Trophoblast cell (in vitro differentiated cells and primary cell): Measurements from ENCODE around the gene ADAMTSL3.

Source experiments
- DNase-seq, 2 donors: peaks; one replicate each; pipeline ENCODE4 v3.0.0-alpha.2; 2016
- H2AFZ ChIP-seq: 2 replicates; pipeline ENCODE4 v1.6.1; 2013; ENCODE audit warnings: low read length, moderate library complexity, mild to moderate bottlenecking; ENCODE audit not compliant: insufficient read depth, poor library complexity
- H2AK5ac ChIP-seq: 2 replicates; pipeline ENCODE4 v1.6.1; 2013; ENCODE audit warnings: mild to moderate bottlenecking, low read length
- H2BK120ac ChIP-seq: 2 replicates; pipeline ENCODE4 v1.6.1; 2013; ENCODE audit warnings: low read length, mild to moderate bottlenecking, moderate library complexity; ENCODE audit not compliant: insufficient read depth, poor library complexity
- H2BK12ac ChIP-seq: 2 replicates; pipeline ENCODE4 v1.6.1; 2013; ENCODE audit warnings: mild to moderate bottlenecking, low read length, moderate library complexity
- H2BK5ac ChIP-seq: 2 replicates; pipeline ENCODE4 v1.6.1; 2013; ENCODE audit warnings: low read length, low read depth, moderate library complexity, mild to moderate bottlenecking; ENCODE audit not compliant: poor library complexity
- H3K14ac ChIP-seq: 2 replicates; pipeline ENCODE4 v1.6.1; 2013; ENCODE audit warnings: mild to moderate bottlenecking, low read length
- H3K18ac ChIP-seq: 2 replicates; pipeline ENCODE4 v1.6.1; 2013; ENCODE audit warnings: mild to moderate bottlenecking, low read length
- H3K23ac ChIP-seq: 2 replicates; pipeline ENCODE4 v1.6.1; 2013; ENCODE audit warnings: low read length
- H3K27ac ChIP-seq: 2 replicates; pipeline ENCODE4 v1.5.1; 2013; ENCODE audit warnings: low read depth, mild to moderate bottlenecking, inconsistent platforms, low read length, moderate library complexity
- H3K27me3 ChIP-seq: 2 replicates; pipeline ENCODE4 v1.6.1; 2013; ENCODE audit warnings: inconsistent platforms, mild to moderate bottlenecking, low read length, moderate library complexity; ENCODE audit not compliant: insufficient read depth
- H3K36me3 ChIP-seq, 2 experiments: 1 replicate in 1 of 2; 2 replicates in 1 of 2; pipeline ENCODE4 v1.6.1; 2013; ENCODE audit warnings: low read length in 2 of 2, mild to moderate bottlenecking in 2 of 2, moderate library complexity in 1 of 2; ENCODE audit not compliant: insufficient read depth in 2 of 2, control insufficient read depth in 1 of 2
- H3K4ac ChIP-seq: 2 replicates; pipeline ENCODE4 v1.6.1; 2013; ENCODE audit warnings: low read depth, mild to moderate bottlenecking, low read length, moderate library complexity
- H3K4me1 ChIP-seq, 2 experiments: 1 replicate in 1 of 2; 2 replicates in 1 of 2; pipeline ENCODE4 v1.6.1; 2013; ENCODE audit warnings: low read length in 2 of 2, mild to moderate bottlenecking in 2 of 2, moderate library complexity in 1 of 2; ENCODE audit not compliant: insufficient read depth in 2 of 2, control insufficient read depth in 1 of 2
- H3K4me2 ChIP-seq: 2 replicates; pipeline ENCODE4 v1.6.1; 2013; ENCODE audit warnings: inconsistent platforms, mild to moderate bottlenecking, low read length, moderate library complexity
- H3K4me3 ChIP-seq: 2 replicates; pipeline ENCODE4 v1.5.1; 2013; ENCODE audit warnings: mild to moderate bottlenecking, low read depth, low read length, inconsistent platforms
- H3K79me1 ChIP-seq: one replicate; pipeline ENCODE4 v1.6.1; 2013; ENCODE audit warnings: low read length
- H3K79me2 ChIP-seq: 2 replicates; pipeline ENCODE4 v1.6.1; 2013; ENCODE audit warnings: low read length, mild to moderate bottlenecking; ENCODE audit not compliant: control insufficient read depth, insufficient read depth, poor library complexity
- H3K9ac ChIP-seq: 2 replicates; pipeline ENCODE4 v1.6.1; 2013; ENCODE audit warnings: mild to moderate bottlenecking, low read length
- H3K9me3 ChIP-seq: 2 replicates; pipeline ENCODE4 v1.6.1; 2013; ENCODE audit warnings: low read depth, mild to moderate bottlenecking, control low read depth, inconsistent platforms, low read length; ENCODE audit not compliant: insufficient read depth
- H4K12ac ChIP-seq: 2 replicates; pipeline ENCODE4 v1.6.1; 2013; ENCODE audit warnings: low read depth, mild to moderate bottlenecking, low read length, moderate library complexity
- H4K8ac ChIP-seq: 2 replicates; pipeline ENCODE4 v1.6.1; 2013; ENCODE audit warnings: low read depth, mild to moderate bottlenecking, low read length, moderate library complexity
- H4K91ac ChIP-seq: one replicate; pipeline ENCODE4 v1.6.1; 2013; ENCODE audit warnings: low read depth, mild to moderate bottlenecking, low read length, moderate library complexity
- WGBS: extraction: QIAGEN DNeasy Blood & Tissue Kit; methylation state at CpG from one replicate; pipeline ENCODE4 v1.1.7; 2013; ENCODE audit warnings: missing lambda C conversion rate; ENCODE audit not compliant: insufficient read length, insufficient coverage; ENCODE audit errors: extremely low coverage; 5-methylcytosine and 5-hydroxymethylcytosine counted together

ADAMTSL3 gene

DNA sequence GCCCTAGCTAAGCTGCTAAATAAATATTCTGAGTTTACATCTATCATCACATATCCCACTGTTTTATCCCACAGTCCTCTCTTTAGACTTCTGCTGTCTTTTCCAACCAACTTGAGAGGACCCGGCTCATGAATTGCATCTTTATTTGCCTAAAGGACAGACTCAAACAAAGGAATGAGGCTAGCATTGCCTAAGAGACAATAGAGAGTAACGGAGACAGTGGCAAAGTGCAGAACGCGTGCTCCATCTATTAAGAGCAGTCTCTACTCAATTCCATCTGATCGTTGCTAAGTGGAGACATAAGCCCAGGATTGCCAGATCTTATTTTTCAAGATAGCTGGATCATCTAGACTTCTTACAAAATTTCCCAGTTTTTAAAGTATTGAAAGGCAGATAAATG lies 2.3 kb downstream of the ADAMTSL3 start:
- H2AFZ ChIP-seq, result no peak overlapping the region
- no peak overlapping the region for H3K27ac ChIP-seq
- no peak overlapping the region for H3K4me2 ChIP-seq
- H4K91ac ChIP-seq, result no peak overlapping the region
- no peak overlapping the region for H3K4me3 ChIP-seq
- H2BK5ac ChIP-seq, result no peak overlapping the region
- peaks cover 28% of the 10 kb centered on the region for H3K27me3 ChIP-seq
- no peak overlapping the region for H4K12ac ChIP-seq
- WGBS, result no CpG with 5 or more reads among the region's 5 CpGs
- no peak overlapping the region for H4K8ac ChIP-seq
- no peak overlapping the region for H2BK12ac ChIP-seq
- no peak overlapping the region for H3K14ac ChIP-seq
- H2BK120ac ChIP-seq, result no peak overlapping the region
- H2AK5ac ChIP-seq, result no peak overlapping the region
- no peaks in the 10 kb centered on the region for H3K36me3 ChIP-seq
- no peak overlapping the region for H3K4ac ChIP-seq
- H3K79me1 ChIP-seq, result no peaks in the 10 kb centered on the region
- H3K18ac ChIP-seq, result no peak overlapping the region
- no peak for DNase-seq
- no peaks in the 10 kb centered on the region for H3K79me2 ChIP-seq
- peaks cover 7 to 12% of the 10 kb centered on the region in 2 experiments for H3K4me1 ChIP-seq
- H3K9ac ChIP-seq, result no peak overlapping the region
- H3K23ac ChIP-seq, result no peak overlapping the region
- peaks cover 2% of the 10 kb centered on the region for H3K9me3 ChIP-seq

DNA sequence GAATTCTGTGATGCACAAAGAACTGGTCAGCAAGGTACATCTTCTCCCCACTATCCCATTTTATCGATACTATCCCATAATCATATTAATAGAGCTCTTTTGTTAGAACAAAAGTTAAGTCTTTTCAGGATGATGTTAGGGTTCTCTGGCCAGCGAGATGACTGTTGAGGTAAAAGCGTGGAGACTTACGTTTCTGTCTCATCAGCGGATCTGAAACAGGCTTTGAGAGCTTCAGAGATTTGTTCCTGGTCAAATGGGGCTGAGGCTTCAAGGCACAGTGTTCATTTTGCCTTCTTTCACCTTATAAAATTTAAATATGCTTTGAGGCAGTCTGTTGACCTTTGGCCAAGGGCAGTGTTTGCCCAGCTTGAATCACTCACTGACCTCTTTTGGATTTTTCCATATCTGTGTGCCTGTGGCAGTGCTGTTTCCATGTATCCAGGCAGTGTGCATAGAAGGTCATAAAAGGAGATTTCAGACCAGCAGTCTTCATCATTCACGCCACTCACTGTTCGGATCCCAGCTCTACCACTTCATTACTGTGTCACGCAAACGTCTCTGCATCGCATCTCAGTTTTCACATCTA lies 3.1 kb downstream of the ADAMTSL3 start:
- no peak overlapping the region for H3K23ac ChIP-seq
- H3K4ac ChIP-seq, result no peak overlapping the region
- H3K9ac ChIP-seq, result no peak overlapping the region
- H4K12ac ChIP-seq, result no peak overlapping the region
- DNase-seq, result no peak
- H3K36me3 ChIP-seq, result no peaks in the 10 kb centered on the region
- H4K91ac ChIP-seq, result no peak overlapping the region
- no peak overlapping the region for H3K14ac ChIP-seq
- H2BK12ac ChIP-seq, result no peak overlapping the region
- no peak overlapping the region for H3K4me2 ChIP-seq
- H2BK5ac ChIP-seq, result no peak overlapping the region
- H3K27ac ChIP-seq, result no peak overlapping the region
- peaks cover 28% of the 10 kb centered on the region for H3K27me3 ChIP-seq
- H4K8ac ChIP-seq, result no peak overlapping the region
- no peak overlapping the region for H2AK5ac ChIP-seq
- WGBS, result no CpG with 5 or more reads among the region's 10 CpGs
- no peaks in the 10 kb centered on the region for H3K79me1 ChIP-seq
- peaks cover 2% of the 10 kb centered on the region for H3K9me3 ChIP-seq
- H3K79me2 ChIP-seq, result no peaks in the 10 kb centered on the region
- no peak overlapping the region for H3K18ac ChIP-seq
- H3K4me1 ChIP-seq, result peaks cover 7 to 12% of the 10 kb centered on the region in 2 experiments
- H2BK120ac ChIP-seq, result no peak overlapping the region
- H2AFZ ChIP-seq, result no peak overlapping the region
- H3K4me3 ChIP-seq, result no peak overlapping the region

- peaks cover 2% of the 10 kb centered on the region for H3K9me3 ChIP-seq
- DNase-seq, result no peak
- no peak overlapping the region for H3K4ac ChIP-seq
- H2BK5ac ChIP-seq, result no peak overlapping the region
- H3K27me3 ChIP-seq, result peaks cover 28% of the 10 kb centered on the region
- no peak overlapping the region for H2BK12ac ChIP-seq
- no peak overlapping the region for H2AFZ ChIP-seq
- no CpG with 5 or more reads among the region's 4 CpGs for WGBS
- no peak overlapping the region for H2AK5ac ChIP-seq
- H3K14ac ChIP-seq, result no peak overlapping the region
- H4K12ac ChIP-seq, result no peak overlapping the region
- no peak overlapping the region for H4K8ac ChIP-seq
- no peak overlapping the region for H3K18ac ChIP-seq
- H3K4me1 ChIP-seq, result peaks cover 7 to 12% of the 10 kb centered on the region in 2 experiments
- no peak overlapping the region for H4K91ac ChIP-seq
- H3K4me2 ChIP-seq, result no peak overlapping the region
- no peaks in the 10 kb centered on the region for H3K79me1 ChIP-seq
- H3K23ac ChIP-seq, result no peak overlapping the region
- no peak overlapping the region for H3K27ac ChIP-seq
- H2BK120ac ChIP-seq, result no peak overlapping the region
- H3K79me2 ChIP-seq, result no peaks in the 10 kb centered on the region
- no peak overlapping the region for H3K4me3 ChIP-seq
- H3K36me3 ChIP-seq, result no peaks in the 10 kb centered on the region
- H3K9ac ChIP-seq, result no peak overlapping the region
Measured at GRCh38 chr15:83657549-83657948, 3.6 kb downstream of the ADAMTSL3 start.

DNA sequence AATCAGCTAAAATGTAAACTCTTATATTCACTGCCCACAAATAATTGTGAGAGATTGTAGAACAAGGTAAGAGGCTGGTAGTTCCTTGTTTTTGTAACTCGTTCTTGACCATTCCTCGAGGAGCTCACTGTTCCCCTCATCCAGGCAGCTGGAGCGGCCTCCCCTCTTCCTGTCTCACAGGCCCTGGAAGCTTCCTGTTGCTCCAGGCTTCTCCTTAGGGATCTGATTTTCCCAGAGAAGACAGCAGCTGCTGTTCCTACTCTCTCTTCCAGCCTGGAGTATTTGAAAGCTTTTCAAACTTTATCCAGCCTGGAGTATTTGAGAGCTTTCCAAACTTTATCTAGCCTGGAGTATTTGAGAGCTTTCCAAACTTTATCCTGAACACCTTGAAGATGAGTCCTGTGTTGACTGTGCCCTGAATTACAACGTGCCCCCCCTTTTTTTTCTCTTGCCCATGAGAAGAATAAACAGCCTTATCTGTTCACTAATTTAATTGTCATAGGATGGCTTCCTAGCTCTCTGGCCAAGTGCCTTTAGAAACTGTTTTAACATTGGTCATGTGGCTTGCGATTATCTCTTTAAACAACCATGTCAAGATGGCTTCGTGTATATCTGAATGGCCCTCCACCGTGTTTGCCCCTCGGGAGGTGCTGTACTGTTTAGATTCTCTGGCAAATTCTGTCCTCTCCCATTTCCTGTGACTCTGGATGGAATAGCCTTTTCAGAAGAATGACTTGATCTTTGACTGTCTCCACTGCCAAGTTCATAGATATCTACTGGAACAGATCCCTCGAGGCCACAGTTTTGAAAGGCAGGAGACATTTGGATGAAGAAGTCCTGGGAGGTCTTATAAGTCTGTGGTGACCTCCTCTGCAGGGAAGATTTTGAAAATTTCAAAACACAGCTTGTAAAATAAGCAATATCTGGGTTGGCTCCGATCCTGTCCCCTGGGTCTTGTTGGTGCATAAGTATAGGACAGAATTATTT lies 4.8 kb downstream of the ADAMTSL3 start:
- Histone ChIP-seq H3K18ac (no peak overlapping the region), H4K12ac (no peak overlapping the region), H2AFZ (no peak overlapping the region), H4K8ac (no peak overlapping the region), H3K23ac (no peak overlapping the region), H3K14ac (no peak overlapping the region), H3K4me2 (no peak overlapping the region), H3K4me1 (peaks cover 7% of the 10 kb centered on the region in 2 experiments), H4K91ac (no peak overlapping the region), H3K36me3 (no peaks in the 10 kb centered on the region), H3K27me3 (peaks cover 19% of the 10 kb centered on the region), H3K9me3 (peaks cover 4% of the 10 kb centered on the region), H3K9ac (no peak overlapping the region), H3K79me1 (no peaks in the 10 kb centered on the region), H3K79me2 (no peaks in the 10 kb centered on the region), H3K4me3 (no peak overlapping the region), H2BK120ac (no peak overlapping the region), H2BK5ac (no peak overlapping the region), H2AK5ac (no peak overlapping the region), H3K4ac (no peak overlapping the region), H3K27ac (no peak overlapping the region), H2BK12ac (no peak overlapping the region)
- DNase-seq, result no peak
- no CpG with 5 or more reads among the region's 10 CpGs for WGBS
